Nephron progenitor cell (in vitro differentiated cells): ENCODE data around the gene LPIN1.
A peak's percentile ranks its signal among the peaks of the same experiment; 100 is the strongest.

Source experiments
- DNase-seq: peaks from one replicate; pipeline ENCODE4 v3.0.0; 2021
- H3K27ac Mint-ChIP-seq: 2 replicates; pipeline ENCODE4 v1.8.0; 2021; ENCODE audit warnings: mild to moderate bottlenecking, moderate library complexity, mixed read lengths
- H3K27me3 Mint-ChIP-seq: 2 replicates; pipeline ENCODE4 v1.8.0; 2021; ENCODE audit warnings: mild to moderate bottlenecking, low read depth, mixed read lengths; ENCODE audit not compliant: poor library complexity
- H3K36me3 Mint-ChIP-seq: 2 replicates; pipeline ENCODE4 v1.8.0; 2021; ENCODE audit warnings: low read depth, mixed read lengths
- H3K4me1 Mint-ChIP-seq: 2 replicates; pipeline ENCODE4 v1.8.0; 2021; ENCODE audit warnings: mixed read lengths
- H3K4me3 Mint-ChIP-seq: 2 replicates; pipeline ENCODE4 v1.8.0; 2021; ENCODE audit warnings: mild to moderate bottlenecking, moderate library complexity, mixed read lengths
- H3K9me3 Mint-ChIP-seq: 2 replicates; pipeline ENCODE4 v1.8.0; 2021; ENCODE audit warnings: mild to moderate bottlenecking, moderate library complexity, mixed read lengths
- TF ChIP-seq, protein P1 (sequence below): fragments of 200-600 bp; sonication (generic); IDR thresholded peaks from 2 replicates; pipeline ENCODE4 v1.5.0; 2021; ENCODE audit warnings: antibody characterized with exemption

LPIN1 gene

DNA sequence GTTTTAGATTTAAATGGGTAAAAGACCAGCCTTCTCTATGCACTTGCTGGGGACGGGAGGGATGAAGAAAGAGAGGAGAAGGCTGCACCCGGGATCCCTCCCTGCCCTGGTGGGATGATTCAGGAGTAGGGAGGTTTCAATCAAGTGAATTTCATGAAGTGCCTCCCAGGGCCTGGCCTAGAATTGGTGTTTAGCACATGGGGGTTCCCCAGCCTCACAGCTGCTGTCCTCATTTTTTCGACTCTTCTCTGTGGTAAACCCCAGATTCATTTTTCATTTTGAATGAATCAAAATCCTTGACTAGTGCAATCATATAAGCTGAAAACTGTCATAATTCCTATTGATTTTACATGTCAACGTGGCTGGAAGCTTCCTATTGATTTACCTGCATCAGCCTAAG, 81.1 kb downstream of the LPIN1 start:
- DNase-seq: no peak
- TF ChIP-seq, protein P1, sequence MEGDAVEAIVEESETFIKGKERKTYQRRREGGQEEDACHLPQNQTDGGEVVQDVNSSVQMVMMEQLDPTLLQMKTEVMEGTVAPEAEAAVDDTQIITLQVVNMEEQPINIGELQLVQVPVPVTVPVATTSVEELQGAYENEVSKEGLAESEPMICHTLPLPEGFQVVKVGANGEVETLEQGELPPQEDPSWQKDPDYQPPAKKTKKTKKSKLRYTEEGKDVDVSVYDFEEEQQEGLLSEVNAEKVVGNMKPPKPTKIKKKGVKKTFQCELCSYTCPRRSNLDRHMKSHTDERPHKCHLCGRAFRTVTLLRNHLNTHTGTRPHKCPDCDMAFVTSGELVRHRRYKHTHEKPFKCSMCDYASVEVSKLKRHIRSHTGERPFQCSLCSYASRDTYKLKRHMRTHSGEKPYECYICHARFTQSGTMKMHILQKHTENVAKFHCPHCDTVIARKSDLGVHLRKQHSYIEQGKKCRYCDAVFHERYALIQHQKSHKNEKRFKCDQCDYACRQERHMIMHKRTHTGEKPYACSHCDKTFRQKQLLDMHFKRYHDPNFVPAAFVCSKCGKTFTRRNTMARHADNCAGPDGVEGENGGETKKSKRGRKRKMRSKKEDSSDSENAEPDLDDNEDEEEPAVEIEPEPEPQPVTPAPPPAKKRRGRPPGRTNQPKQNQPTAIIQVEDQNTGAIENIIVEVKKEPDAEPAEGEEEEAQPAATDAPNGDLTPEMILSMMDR: no peak
- peaks cover 30% of the 10 kb centered on the region for H3K36me3 Mint-ChIP-seq
- no peak overlapping the region for H3K4me3 Mint-ChIP-seq
- H3K27ac Mint-ChIP-seq: peak overlapping the region; percentile 5
- H3K4me1 Mint-ChIP-seq: peaks cover 34% of the 10 kb centered on the region
- no peaks in the 10 kb centered on the region for H3K27me3 Mint-ChIP-seq
- H3K9me3 Mint-ChIP-seq: no peaks in the 10 kb centered on the region

DNA sequence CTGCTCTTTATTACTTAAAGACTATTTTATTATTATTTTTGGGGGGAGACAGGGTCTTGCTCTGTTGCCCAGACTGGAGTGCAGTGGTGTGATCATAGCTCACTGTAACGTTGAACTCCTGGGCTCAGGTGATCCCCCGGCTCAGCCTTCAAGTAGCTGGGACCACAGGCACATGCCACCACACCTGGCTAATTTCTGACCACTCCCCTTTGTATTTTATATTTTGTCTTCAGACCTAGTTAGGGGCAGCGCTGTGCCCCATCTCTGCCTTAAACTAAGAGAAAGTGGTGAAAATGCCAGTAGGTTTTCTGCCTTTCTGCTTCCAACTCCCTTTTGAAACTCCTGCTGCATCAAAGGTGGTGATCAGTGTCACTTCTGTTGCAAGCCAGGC, 82.5 kb downstream of the LPIN1 start:
- Mint-ChIP-seq H3K27me3 (peaks cover 7% of the 10 kb centered on the region), H3K4me3 (no peak overlapping the region), H3K4me1 (peaks cover 28% of the 10 kb centered on the region), H3K27ac (no peak overlapping the region), H3K9me3 (peaks cover 3% of the 10 kb centered on the region), H3K36me3 (peaks cover 19% of the 10 kb centered on the region)
- no peak for DNase-seq
- TF ChIP-seq, protein P1: no peak

DNA sequence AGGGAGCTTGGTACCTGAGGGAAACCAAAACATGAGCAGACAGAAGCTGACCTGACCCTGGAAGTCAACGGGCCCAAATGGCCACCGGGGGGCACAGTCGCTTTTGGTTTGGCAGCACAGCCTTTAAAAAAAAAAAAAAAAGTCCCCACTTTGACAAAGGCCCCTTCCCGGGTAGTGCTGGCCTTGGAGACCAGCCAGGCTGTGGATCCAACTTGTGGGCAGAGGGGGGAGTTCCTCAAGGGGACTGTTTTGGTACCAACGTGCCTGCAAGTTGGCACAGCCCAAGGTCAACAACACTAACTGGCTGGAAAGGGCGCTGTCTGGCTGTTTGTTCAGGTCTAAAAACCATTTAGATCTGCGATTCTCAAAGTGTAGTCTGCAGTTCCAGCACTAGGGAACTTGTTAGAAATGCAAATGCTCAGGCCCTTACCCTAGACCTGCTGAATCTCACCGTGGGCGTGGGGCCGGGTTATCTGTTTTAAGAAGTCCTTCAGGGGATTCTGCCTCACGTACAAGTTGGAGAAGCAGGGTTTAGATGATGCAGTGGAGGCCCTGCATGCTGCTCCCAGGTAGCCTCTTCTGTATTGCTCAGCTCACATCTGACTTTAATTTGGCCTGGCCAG, 83.0 kb downstream of the LPIN1 start:
- H3K9me3 Mint-ChIP-seq: peaks cover 8% of the 10 kb centered on the region
- peak; percentile 77 for DNase-seq

DNA sequence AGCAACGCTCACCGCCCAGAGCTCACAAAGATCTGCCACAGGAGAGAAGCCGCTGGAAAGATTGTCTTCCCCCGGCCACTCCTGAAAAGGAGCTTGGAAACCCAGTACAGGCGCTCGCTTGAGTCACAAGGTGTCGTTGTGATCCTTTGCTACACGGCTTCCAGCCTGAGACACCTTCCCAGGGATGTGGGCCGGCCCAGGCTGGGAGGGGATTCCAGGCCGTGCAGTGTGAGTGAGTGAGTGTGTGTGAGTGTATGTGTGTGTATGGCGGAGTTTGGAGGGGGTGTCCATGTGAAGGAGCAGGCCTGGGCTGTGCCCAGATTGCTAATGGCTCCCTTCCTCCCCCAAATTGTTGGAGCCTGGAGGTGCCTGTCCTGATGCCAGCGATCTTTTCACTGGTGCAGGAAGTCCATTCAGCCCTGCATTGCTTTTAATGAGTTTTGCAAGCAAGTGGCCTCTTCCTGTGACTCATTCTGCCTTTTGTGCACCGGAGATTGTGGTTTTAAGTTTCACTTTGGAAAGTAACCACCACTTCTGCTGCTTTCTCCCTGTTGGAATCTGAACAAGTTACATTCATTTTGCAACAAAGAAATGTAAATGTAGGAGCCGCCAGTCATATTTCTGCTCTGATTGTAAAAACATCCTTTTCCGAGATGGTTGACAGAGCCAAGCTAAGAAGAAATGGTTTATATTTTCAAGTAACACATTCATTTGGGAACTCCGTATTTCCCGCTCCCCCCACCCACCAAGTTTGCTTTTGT, 83.7 kb downstream of the LPIN1 start:
- peaks cover 28% of the 10 kb centered on the region for H3K4me1 Mint-ChIP-seq
- peaks cover 15% of the 10 kb centered on the region for H3K9me3 Mint-ChIP-seq
- DNase-seq: peak; percentile 71
- H3K27ac Mint-ChIP-seq: peak overlapping the region; percentile 87
- TF ChIP-seq, protein P1: peak; percentile 19
- peak overlapping the region; percentile 64 for H3K4me3 Mint-ChIP-seq
- H3K36me3 Mint-ChIP-seq: peaks cover 19% of the 10 kb centered on the region
- H3K27me3 Mint-ChIP-seq: peaks cover 14% of the 10 kb centered on the region

More for the DNA sequence above, 83.0 kb downstream of the LPIN1 start:
- H3K27ac Mint-ChIP-seq: peak overlapping the region; percentile 87
- TF ChIP-seq, protein P1: peak; percentile 53
- H3K4me1 Mint-ChIP-seq: peaks cover 28% of the 10 kb centered on the region
- H3K27me3 Mint-ChIP-seq: peaks cover 11% of the 10 kb centered on the region
- peaks cover 21% of the 10 kb centered on the region for H3K36me3 Mint-ChIP-seq
- peak overlapping the region; percentile 64 for H3K4me3 Mint-ChIP-seq

DNA sequence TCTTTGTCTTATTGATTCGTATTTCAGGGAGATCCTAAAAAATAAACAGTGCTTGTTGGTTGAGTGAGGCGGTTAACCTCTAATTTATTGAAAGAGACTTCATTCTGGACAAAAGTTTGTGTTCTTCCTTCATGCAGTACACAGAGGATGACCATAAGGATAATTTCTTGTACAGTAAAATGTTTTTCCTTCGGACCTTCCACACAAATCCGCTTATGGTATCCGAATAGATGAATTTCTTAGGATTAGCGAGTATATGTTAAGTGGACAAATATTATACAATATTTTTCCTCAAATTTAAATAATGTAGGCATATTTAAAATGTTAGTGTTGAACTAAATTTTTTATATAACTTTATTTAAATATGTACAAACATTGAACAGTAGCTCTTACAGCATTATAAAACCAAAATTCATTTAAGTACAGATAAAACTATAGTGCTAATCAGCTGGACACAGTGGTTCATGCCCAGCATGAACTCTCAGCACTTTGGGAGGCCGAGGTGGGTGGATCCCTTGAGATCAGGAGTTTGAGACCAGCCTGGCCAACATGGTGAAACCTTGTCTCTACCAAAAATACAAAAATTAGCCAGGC, 84.4 kb downstream of the LPIN1 start:
- Mint-ChIP-seq H3K4me3 (peak overlapping the region; percentile 64), H3K27ac (peak overlapping the region; percentile 87), H3K9me3 (peaks cover 19% of the 10 kb centered on the region), H3K36me3 (peaks cover 15% of the 10 kb centered on the region), H3K4me1 (peaks cover 28% of the 10 kb centered on the region), H3K27me3 (peaks cover 14% of the 10 kb centered on the region)
- TF ChIP-seq, protein P1: no peak
- DNase-seq: no peak
